ENCODE results near the gene LPP. TPM values are rescaled to one million over a fixed set of nuclear protein-coding genes. Genes with fewer than 3 reads are reported as not detected.

Gene LPP
- total RNA-seq, 1 donor from 2014 or later, result 222 TPM

GRCh38 chr3:188287339-188287738, 133.4 kb downstream of the LPP start:
- Mint-ChIP-seq H3K9me3 (ENCODE audit: unreplicated experiment) (no peaks in the 10 kb centered on the region), H3K27ac (ENCODE audit: unreplicated experiment) (peak overlapping the region; percentile 64), H3K27me3 (ENCODE audit: low read depth, unreplicated experiment) (no peaks in the 10 kb centered on the region), H3K4me3 (ENCODE audit: unreplicated experiment) (peak overlapping the region; percentile 34), H3K36me3 (ENCODE audit: low read depth, unreplicated experiment) (peaks cover 15% of the 10 kb centered on the region), H3K4me1 (ENCODE audit: low read depth, unreplicated experiment) (peaks cover 61% of the 10 kb centered on the region)
- Histone ChIP-seq H3K79me2 (ENCODE audit: insufficient read depth, low read length) (peaks cover 87% of the 10 kb centered on the region), H3K4me2 (ENCODE audit: low read length) (no peak overlapping the region), H2AFZ (ENCODE audit: low read depth, low read length) (no peak overlapping the region), H3K4me1 (ENCODE audit: insufficient read depth, low read length) (peaks cover 42% of the 10 kb centered on the region), H3K27ac (ENCODE audit: low read depth, low read length) (peak overlapping the region; percentile 90), H3K36me3 (ENCODE audit: insufficient read depth, low read length) (peaks cover 4% of the 10 kb centered on the region), H3K27me3 (ENCODE audit: insufficient read depth, low read length) (no peaks in the 10 kb centered on the region), H3K9me3 (ENCODE audit: insufficient read depth, low read depth, low read length) (no peaks in the 10 kb centered on the region), H3K4me3 (ENCODE audit: insufficient read depth, low read depth, low read length) (no peak overlapping the region), H4K20me1 (ENCODE audit: insufficient read depth, low read length) (peaks cover 18% of the 10 kb centered on the region), H3K9ac (ENCODE audit: low read length) (peak overlapping the region; percentile 11)
- FAIRE-seq (no peak), DNase-seq (ENCODE audit: low read depth) (no peak)
- TF ChIP-seq EZH2 (IDR thresholded peaks at IDR 0.05; ENCODE audit: insufficient read depth, low read length) (no peak), CTCF (IDR thresholded peaks at IDR 0.05; ENCODE audit: insufficient read depth, low read depth, low read length) (no peak)

GRCh38 chr3:188287762-188288505, 134.0 kb downstream of the LPP start:
- Histone ChIP-seq H3K4me1 (ENCODE audit: insufficient read depth, low read length) (peaks cover 42% of the 10 kb centered on the region), H3K36me3 (ENCODE audit: insufficient read depth, low read length) (peaks cover 4% of the 10 kb centered on the region), H2AFZ (ENCODE audit: low read depth, low read length) (no peak overlapping the region), H3K9ac (ENCODE audit: low read length) (no peak overlapping the region), H3K9me3 (ENCODE audit: insufficient read depth, low read depth, low read length) (no peaks in the 10 kb centered on the region), H3K4me3 (ENCODE audit: insufficient read depth, low read depth, low read length) (no peak overlapping the region), H3K27ac (ENCODE audit: low read depth, low read length) (no peak overlapping the region), H3K27me3 (ENCODE audit: insufficient read depth, low read length) (no peaks in the 10 kb centered on the region), H4K20me1 (ENCODE audit: insufficient read depth, low read length) (peaks cover 12% of the 10 kb centered on the region), H3K4me2 (ENCODE audit: low read length) (no peak overlapping the region), H3K79me2 (ENCODE audit: insufficient read depth, low read length) (peaks cover 87% of the 10 kb centered on the region)
- Mint-ChIP-seq H3K27me3 (ENCODE audit: low read depth, unreplicated experiment) (no peaks in the 10 kb centered on the region), H3K4me1 (ENCODE audit: low read depth, unreplicated experiment) (peaks cover 58% of the 10 kb centered on the region), H3K9me3 (ENCODE audit: unreplicated experiment) (no peaks in the 10 kb centered on the region), H3K36me3 (ENCODE audit: low read depth, unreplicated experiment) (peaks cover 17% of the 10 kb centered on the region), H3K4me3 (ENCODE audit: unreplicated experiment) (peak overlapping the region; percentile 34), H3K27ac (ENCODE audit: unreplicated experiment) (peak overlapping the region; percentile 24)
- no peak for FAIRE-seq
- no peak for TF ChIP-seq EZH2 (IDR thresholded peaks at IDR 0.05; ENCODE audit: insufficient read depth, low read length)
- TF ChIP-seq CTCF (IDR thresholded peaks at IDR 0.05; ENCODE audit: insufficient read depth, low read depth, low read length), result no peak
- no peak for DNase-seq (ENCODE audit: low read depth)

- Mint-ChIP-seq H3K27ac (ENCODE audit: unreplicated experiment) (no peak overlapping the region), H3K9me3 (ENCODE audit: unreplicated experiment) (no peaks in the 10 kb centered on the region), H3K27me3 (ENCODE audit: low read depth, unreplicated experiment) (no peaks in the 10 kb centered on the region), H3K4me3 (ENCODE audit: unreplicated experiment) (no peak overlapping the region), H3K36me3 (ENCODE audit: low read depth, unreplicated experiment) (peaks cover 19% of the 10 kb centered on the region), H3K4me1 (ENCODE audit: low read depth, unreplicated experiment) (peaks cover 62% of the 10 kb centered on the region)
- H3K36me3 ChIP-seq (ENCODE audit: insufficient read depth, low read length), result peaks cover 4% of the 10 kb centered on the region
- no peak for FAIRE-seq
- no peak overlapping the region for H3K9ac ChIP-seq (ENCODE audit: low read length)
- H3K27ac ChIP-seq (ENCODE audit: low read depth, low read length), result no peak overlapping the region
- H4K20me1 ChIP-seq (ENCODE audit: insufficient read depth, low read length), result peaks cover 3% of the 10 kb centered on the region
- peaks cover 55% of the 10 kb centered on the region for H3K4me1 ChIP-seq (ENCODE audit: insufficient read depth, low read length)
- no peak overlapping the region for H2AFZ ChIP-seq (ENCODE audit: low read depth, low read length)
- H3K79me2 ChIP-seq (ENCODE audit: insufficient read depth, low read length), result peaks cover 83% of the 10 kb centered on the region
- H3K9me3 ChIP-seq (ENCODE audit: insufficient read depth, low read depth, low read length), result no peaks in the 10 kb centered on the region
- H3K27me3 ChIP-seq (ENCODE audit: insufficient read depth, low read length), result no peaks in the 10 kb centered on the region
- H3K4me2 ChIP-seq (ENCODE audit: low read length), result no peak overlapping the region
- DNase-seq (ENCODE audit: low read depth), result no peak
- TF ChIP-seq EZH2 (IDR thresholded peaks at IDR 0.05; ENCODE audit: insufficient read depth, low read length) (no peak), CTCF (IDR thresholded peaks at IDR 0.05; ENCODE audit: insufficient read depth, low read depth, low read length) (no peak)
- no peak overlapping the region for H3K4me3 ChIP-seq (ENCODE audit: insufficient read depth, low read depth, low read length)
Observed at GRCh38 chr3:188292251-188292650, 138.3 kb downstream of the LPP start.
